Esophagus muscularis mucosa (tissue), 4 donors: ENCODE results near the gene MCM3. TPM values are rescaled to one million over a fixed set of nuclear protein-coding genes. Genes with fewer than 3 reads are reported as not detected.

ENCODE experiments used
- DNase-seq: peaks from one replicate; pipeline ENCODE4 v3.0.0-alpha.2; 2017; ENCODE audit errors: extremely low spot score
- H3K27ac ChIP-seq, 4 donors: fragments of 200-600 bp; sonication (generic); replicated peaks in 1 of 4; 1 replicate in 3 of 4; 2 replicates in 1 of 4; pipeline ENCODE4 v1.5.1; 2016 to 2019; ENCODE audit warnings: mild to moderate bottlenecking in 1 of 4
- H3K27me3 ChIP-seq, 4 donors: fragments of 200-600 bp; sonication (generic); one replicate each; pipeline versions ENCODE4 v1.5.1 to v1.6.0; 2016 to 2019
- H3K36me3 ChIP-seq, 4 donors: fragments of 200-600 bp; sonication (generic); one replicate each; pipeline ENCODE4 v1.5.1; 2016 to 2019
- H3K4me1 ChIP-seq, 4 donors: fragments of 200-600 bp; sonication (generic); one replicate each; pipeline ENCODE4 v1.5.1; 2016 to 2019
- H3K4me3 ChIP-seq, 4 donors: fragments of 200-600 bp; sonication (generic); 1 replicate in 2 of 4; 2 replicates in 2 of 4; pipeline ENCODE4 v1.5.1; 2016 to 2019; ENCODE audit warnings: mild to moderate bottlenecking in 4 of 4, moderate library complexity in 1 of 4
- H3K9me3 ChIP-seq, 4 donors: fragments of 200-600 bp; sonication (generic); 1 replicate in 3 of 4; 2 replicates in 1 of 4; pipeline ENCODE4 v1.5.1; 2016 to 2019
- EP300 ChIP-seq: sonication (generic); formaldehyde crosslinking; IDR thresholded peaks from one replicate; pipeline ENCODE4 v1.6.1; 2017; ENCODE audit warnings: antibody characterized with exemption
- POLR2A ChIP-seq: fragments of 450-650 bp; IDR thresholded peaks from one replicate; pipeline ENCODE4 v1.6.1; 2017; ENCODE audit warnings: antibody characterized with exemption, moderate library complexity, mild to moderate bottlenecking, low read depth
- POLR2AphosphoS5 ChIP-seq, 2 donors: sonication (generic); formaldehyde crosslinking; IDR thresholded peaks; one replicate each; pipeline ENCODE4 v1.6.1; 2017; ENCODE audit warnings: antibody characterized with exemption in 2 of 2
- WGBS: methylation state at CpG from one replicate; pipeline ENCODE4 v1.1.5; 2018; 5-methylcytosine and 5-hydroxymethylcytosine counted together
- intact Hi-C: fragments of 100-400 bp; cut with DNase I; formaldehyde crosslinking; loops from one replicate; pipeline ENCODE4 v1.15.1; 2023
- total RNA-seq, 4 donors: library from RNA; depleted of rRNA; stranded (reverse); fragments of >200 nt; gene quantifications; one replicate each; pipeline versions ENCODE4 v1.1.0 to v1.2.1, GENCODE V29; 2016
- TF ChIP-seq, protein P1 (sequence below), 3 experiments: fragments of 200-600 bp in 2 of 3; fragments of 450-650 bp in 1 of 3; sonication (generic) in 2 of 3; IDR thresholded peaks; one replicate each; pipeline ENCODE4 v1.5.1; 2017 to 2019; ENCODE audit warnings: antibody characterized with exemption in 3 of 3, mild to moderate bottlenecking in 2 of 3, moderate library complexity in 1 of 3

Gene MCM3
- total RNA-seq, 4 donors from 2014 or later = 32.4 to 42.6 (median 41.1) TPM

DNA sequence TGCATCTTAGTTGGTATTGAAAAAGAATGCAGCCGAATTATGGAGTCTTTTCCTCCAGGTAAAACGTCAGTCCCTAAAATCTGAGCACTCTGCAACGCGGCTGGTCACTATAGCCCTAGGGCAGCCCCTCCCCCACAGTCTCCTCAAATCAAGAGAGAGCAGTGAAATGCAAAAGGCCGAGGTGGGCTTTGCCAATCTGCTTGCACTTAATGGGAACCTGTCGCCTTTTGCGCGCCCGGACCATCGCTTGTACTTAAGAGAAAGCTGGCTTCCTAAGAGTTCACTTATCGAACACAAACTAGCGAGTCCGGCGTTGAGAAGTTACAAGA lies 447 bp downstream of the MCM3 start:
- Histone ChIP-seq H3K27ac (peak overlapping the region; percentile 70 to 87 (median 73)), H3K36me3 (peaks cover 20 to 39% (median 37%) of the 10 kb centered on the region in 4 donors), H3K9me3 (no peaks in the 10 kb centered on the region), H3K4me3 (peak overlapping the region; percentile 73 to 92 (median 83)), H3K27me3 (no peaks in the 10 kb centered on the region), H3K4me1 (peaks cover 13 to 21% (median 17%) of the 10 kb centered on the region in 4 donors)
- WGBS = under 1% methylated on average over 14 of the region's 14 CpGs
- no peak for TF ChIP-seq POLR2A
- TF ChIP-seq EP300 = no peak
- no peak for TF ChIP-seq POLR2AphosphoS5 (IDR thresholded peaks at IDR 0.05)
- TF ChIP-seq, protein P1, sequence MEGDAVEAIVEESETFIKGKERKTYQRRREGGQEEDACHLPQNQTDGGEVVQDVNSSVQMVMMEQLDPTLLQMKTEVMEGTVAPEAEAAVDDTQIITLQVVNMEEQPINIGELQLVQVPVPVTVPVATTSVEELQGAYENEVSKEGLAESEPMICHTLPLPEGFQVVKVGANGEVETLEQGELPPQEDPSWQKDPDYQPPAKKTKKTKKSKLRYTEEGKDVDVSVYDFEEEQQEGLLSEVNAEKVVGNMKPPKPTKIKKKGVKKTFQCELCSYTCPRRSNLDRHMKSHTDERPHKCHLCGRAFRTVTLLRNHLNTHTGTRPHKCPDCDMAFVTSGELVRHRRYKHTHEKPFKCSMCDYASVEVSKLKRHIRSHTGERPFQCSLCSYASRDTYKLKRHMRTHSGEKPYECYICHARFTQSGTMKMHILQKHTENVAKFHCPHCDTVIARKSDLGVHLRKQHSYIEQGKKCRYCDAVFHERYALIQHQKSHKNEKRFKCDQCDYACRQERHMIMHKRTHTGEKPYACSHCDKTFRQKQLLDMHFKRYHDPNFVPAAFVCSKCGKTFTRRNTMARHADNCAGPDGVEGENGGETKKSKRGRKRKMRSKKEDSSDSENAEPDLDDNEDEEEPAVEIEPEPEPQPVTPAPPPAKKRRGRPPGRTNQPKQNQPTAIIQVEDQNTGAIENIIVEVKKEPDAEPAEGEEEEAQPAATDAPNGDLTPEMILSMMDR (IDR thresholded peaks at IDR 0.05) = no peak
- DNase-seq = no peak
- intact Hi-C loops = loop anchor here (2.0 to 10.0 kb wide), 4 partner anchors 81 to 378 kb away; partner anchors contain the start of genes PAQR8 and TRAM2

DNA sequence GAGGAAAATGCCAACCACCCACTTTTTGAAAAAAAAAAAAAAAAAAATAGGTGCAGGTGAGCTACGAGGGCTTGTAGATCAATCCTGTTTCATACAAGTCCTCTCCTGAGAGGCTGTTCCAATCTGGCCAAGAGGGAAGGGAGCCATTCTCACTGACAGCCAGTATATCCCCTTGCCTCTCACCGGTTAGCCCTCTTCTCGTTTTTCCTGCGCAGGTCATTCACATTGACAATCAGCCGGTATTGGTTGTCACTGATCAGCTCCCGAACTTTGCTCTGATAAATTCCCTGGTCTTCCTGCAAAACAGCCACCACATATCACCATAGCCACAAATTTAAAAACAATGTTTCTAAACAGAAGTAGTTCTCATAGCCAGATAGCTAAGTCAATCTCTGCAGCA lies 1.4 kb downstream of the MCM3 start:
- no peak for TF ChIP-seq POLR2A
- TF ChIP-seq EP300 = no peak
- TF ChIP-seq, protein P1 (IDR thresholded peaks at IDR 0.05) = no peak
- TF ChIP-seq POLR2AphosphoS5 (IDR thresholded peaks at IDR 0.05) = no peak
- 70% methylated on average over 6 of the region's 6 CpGs for WGBS
- Histone ChIP-seq H3K36me3 (peaks cover 20 to 49% (median 46%) of the 10 kb centered on the region in 4 donors), H3K27ac (no peak overlapping the region), H3K4me1 (peaks cover 13 to 21% (median 17%) of the 10 kb centered on the region in 4 donors), H3K27me3 (no peaks in the 10 kb centered on the region), H3K4me3 (no peak overlapping the region), H3K9me3 (no peaks in the 10 kb centered on the region)
- DNase-seq = no peak
- intact Hi-C loops = loop anchor here (5.0 to 10.0 kb wide), 3 partner anchors 82 to 379 kb away; partner anchors contain the start of genes PAQR8 and TRAM2

DNA sequence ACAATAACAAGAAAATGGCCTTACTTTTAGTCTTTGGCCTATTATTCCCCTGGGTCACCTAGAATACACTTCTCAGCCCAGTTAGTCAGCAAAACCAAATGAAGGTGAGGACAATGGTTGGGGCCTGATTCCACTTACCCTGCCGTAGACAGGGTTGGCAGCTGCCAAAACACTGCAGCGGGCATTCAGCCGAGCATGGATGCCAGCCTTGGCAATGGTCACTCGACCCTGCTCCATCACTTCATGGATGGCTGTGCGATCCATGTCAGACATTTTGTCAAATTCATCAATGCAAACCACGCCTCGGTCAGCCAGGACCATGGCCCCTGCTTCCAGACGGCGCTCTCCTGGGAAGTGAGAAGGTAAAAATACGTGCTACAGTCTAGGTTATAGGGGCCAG lies 8.4 kb downstream of the MCM3 start:
- TF ChIP-seq POLR2A = no peak
- TF ChIP-seq EP300 = no peak
- TF ChIP-seq POLR2AphosphoS5 (IDR thresholded peaks at IDR 0.05) = no peak
- TF ChIP-seq, protein P1 (IDR thresholded peaks at IDR 0.05) = no peak

DNA sequence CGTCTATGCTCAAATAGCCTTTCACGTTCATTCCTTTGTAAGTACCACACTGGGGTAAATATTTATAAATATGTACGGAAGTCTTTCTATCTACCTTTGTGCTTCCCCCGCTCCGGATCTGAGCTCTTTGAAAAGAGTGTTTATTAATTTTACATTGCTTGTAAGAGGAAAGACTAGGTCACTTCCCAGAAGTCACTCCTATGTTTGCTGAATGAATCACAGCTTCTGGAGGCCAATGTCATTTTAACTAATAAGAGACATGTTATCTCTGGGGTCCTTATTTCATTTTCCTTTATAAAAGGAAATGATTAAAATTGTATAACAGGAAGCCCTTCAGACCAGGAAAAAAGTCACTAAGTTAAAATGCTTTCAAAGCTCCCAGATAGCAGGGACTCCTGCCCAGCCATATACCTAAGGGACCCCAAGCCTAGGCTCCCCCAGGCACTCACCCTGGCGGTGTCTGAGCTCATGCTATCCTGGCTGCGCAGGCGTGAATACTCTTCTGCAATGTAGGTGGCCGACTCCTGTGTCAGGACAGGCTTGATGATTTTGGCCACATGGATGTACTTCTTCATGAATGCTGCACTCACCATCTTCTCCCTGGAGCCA lies 12.6 kb downstream of the MCM3 start:
- TF ChIP-seq POLR2A (no peak), POLR2AphosphoS5 (IDR thresholded peaks at IDR 0.05) (no peak)
- TF ChIP-seq, protein P1 (IDR thresholded peaks at IDR 0.05) = no peak
- no peak for DNase-seq
- WGBS = 75% methylated on average over 9 of the region's 9 CpGs
- Histone ChIP-seq H3K36me3 (peaks cover 76 to 99% (median 90%) of the 10 kb centered on the region in 4 donors), H3K4me3 (no peak overlapping the region), H3K9me3 (no peaks in the 10 kb centered on the region), H3K27ac (peak overlapping the region in 2 of 4 donors; percentile 22 to 36), H3K27me3 (no peaks in the 10 kb centered on the region), H3K4me1 (no peaks in the 10 kb centered on the region)
- intact Hi-C loops = no loop called here

More for the DNA sequence above, 8.4 kb downstream of the MCM3 start:
- H3K4me3 ChIP-seq = no peak overlapping the region
- peaks cover 52 to 99% (median 94%) of the 10 kb centered on the region in 4 donors for H3K36me3 ChIP-seq
- H3K27ac ChIP-seq = no peak overlapping the region
- H3K9me3 ChIP-seq = no peaks in the 10 kb centered on the region
- 93% methylated on average over 10 of the region's 10 CpGs for WGBS
- H3K27me3 ChIP-seq = no peaks in the 10 kb centered on the region
- H3K4me1 ChIP-seq = no peaks in the 10 kb centered on the region
- DNase-seq = no peak
- intact Hi-C loops = no loop called here
